Right kidney (tissue), 9 donors: ENCODE data around the gene PRF1.
"Not testable (repeated sequence)": the region's sequence is repeated elsewhere in the genome, so short reads cannot be mapped to it uniquely, and the experiment has no call there.

Experiments used
- DNase-seq: peaks from one replicate; pipeline ENCODE4 v3.0.0-alpha.2; 2016
- long read RNA-seq, 8 donors: transcript quantifications; one replicate each; lab custom pipeline, GENCODE V29; 2026

Gene PRF1
- long read RNA-seq, donor 1, partial matches to known transcripts = 0 of 1 reads
- long read RNA-seq, donor 1, other reads (novel, unspliced or antisense) = 0 of 1 reads
- long read RNA-seq, donor 2, partial matches to known transcripts = 0 of 1 reads
- long read RNA-seq, donor 2, other reads (novel, unspliced or antisense) = 0 of 1 reads
- long read RNA-seq, donor 3 = 0 reads
- long read RNA-seq, donor 4 = 0 reads
- long read RNA-seq, donor 5 = 0 reads
- long read RNA-seq, donor 6 = 0 reads
- long read RNA-seq, donor 7, partial matches to known transcripts = 0 of 2 reads
- long read RNA-seq, donor 7, other reads (novel, unspliced or antisense) = 0 of 2 reads
- long read RNA-seq, donor 8 = 0 reads

DNA sequence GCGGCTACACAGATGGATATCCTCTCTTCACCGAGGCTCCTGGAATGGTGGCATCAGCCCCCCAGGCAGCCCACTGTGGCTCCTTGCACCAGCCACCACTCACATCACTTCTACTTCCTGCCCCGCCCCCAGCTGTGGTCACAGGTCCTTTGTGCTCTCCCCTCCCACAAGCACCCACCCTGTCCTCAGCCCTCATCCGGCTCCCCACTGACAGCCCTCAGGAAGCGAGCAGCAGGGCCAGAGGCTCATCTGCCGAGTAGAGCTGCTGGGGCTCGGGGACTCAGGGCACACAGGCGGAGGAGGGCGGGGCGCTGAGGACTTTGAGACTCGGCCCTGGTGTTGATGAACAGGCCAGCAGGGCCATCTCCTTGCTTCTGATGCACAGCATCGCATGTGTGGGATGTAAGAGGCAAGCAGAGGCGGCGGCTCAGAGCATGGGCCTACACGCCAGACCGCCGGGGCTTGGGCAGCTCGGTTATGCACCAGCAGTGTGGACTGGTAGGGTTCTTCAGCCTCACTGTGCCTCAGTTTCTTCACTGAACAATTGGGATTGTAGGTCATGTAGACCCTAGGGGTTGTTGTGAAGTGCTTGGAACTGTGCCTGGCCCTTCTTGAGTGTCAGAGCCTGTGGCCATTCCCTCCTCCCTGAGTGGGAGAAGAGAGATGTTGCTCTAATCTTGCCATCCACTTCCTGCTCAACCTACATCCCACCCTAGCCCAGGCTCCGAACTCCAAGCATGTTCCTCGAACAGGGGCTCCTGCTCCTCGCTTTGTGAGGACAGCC, at the start of gene PRF1:
TSS of gene PRF1 (minus strand) at position 77 of the 784 bp plus-strand sequence. CDS start 1,839 bp downstream, outside the sequence.
- no peak for DNase-seq

DNA sequence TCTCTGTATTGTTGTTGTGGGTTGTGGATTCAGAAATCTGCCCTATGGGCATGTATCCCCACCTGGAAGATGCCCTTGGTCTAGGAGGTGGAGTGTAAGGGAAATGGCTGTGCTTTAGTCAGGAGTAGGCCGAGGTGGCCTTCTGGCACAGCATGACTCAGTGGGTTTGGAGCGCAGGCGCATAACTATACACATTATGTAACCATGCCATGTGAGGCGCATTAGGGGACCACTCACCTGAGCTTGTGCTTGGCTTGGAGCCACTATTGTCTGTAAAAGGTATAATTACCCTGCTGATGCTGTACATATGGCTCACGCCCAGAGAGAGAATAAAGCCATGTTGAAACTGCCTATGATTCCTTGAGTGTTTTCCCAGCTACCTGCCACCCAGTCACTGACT, 49.1 kb upstream of the PRF1 start:
- no peak for DNase-seq

GRCh38 chr10:70650718-70651117, 48.2 kb upstream of the PRF1 start:
- no peak for DNase-seq

- no peak for DNase-seq
These were observed 47.6 kb upstream of the PRF1 start for GRCh38 chr10:70650104-70650503.

DNA sequence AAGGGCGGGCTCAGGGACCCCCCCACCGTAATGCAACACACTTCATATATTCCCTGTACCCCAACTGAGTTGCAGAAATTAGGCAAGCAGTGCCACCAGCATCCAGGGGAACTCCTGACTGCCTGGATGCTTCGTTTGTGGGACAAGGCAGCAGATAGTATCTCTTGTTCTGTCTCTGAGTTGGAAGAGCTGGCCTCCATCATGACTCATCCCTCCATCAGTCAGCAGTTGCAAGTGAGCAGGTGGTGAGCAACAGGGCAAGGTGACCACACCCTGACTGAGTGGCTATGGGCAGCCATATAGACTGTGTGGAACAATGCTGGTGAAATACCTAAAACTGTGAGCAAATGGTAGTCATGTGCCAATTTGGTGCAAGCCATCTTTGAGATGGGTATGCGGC, 47.0 kb upstream of the PRF1 start:
- DNase-seq = no peak

- DNase-seq = no peak
These were observed 45.9 kb upstream of the PRF1 start for GRCh38 chr10:70648427-70648826.

DNA sequence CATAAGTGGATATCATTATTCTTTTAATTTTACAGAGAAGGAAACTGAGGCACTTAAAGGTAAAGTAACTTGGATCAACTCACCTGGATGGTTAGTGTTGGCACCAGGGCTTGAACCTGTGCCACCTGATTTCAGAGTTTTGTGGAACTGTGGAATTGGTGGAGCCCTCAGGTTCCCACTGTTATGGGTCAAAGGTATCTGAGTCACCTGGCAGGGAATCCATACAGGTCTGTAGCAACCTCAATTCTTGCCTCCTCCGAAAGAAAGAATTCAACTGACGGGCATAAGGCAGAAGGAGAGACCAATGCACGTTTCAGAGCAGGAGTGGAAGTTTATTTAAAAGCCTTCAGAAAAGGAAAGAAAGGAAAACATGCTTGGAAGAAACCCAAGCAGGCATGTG, 44.5 kb upstream of the PRF1 start:
- no peak for DNase-seq

GRCh38 chr10:70644959-70645358, 42.4 kb upstream of the PRF1 start:
- DNase-seq = not testable (repeated sequence)

GRCh38 chr10:70643272-70643671, 40.7 kb upstream of the PRF1 start:
- not testable (repeated sequence) for DNase-seq

GRCh38 chr10:70639640-70640383, 37.3 kb upstream of the PRF1 start:
- DNase-seq = not testable (repeated sequence)

DNA sequence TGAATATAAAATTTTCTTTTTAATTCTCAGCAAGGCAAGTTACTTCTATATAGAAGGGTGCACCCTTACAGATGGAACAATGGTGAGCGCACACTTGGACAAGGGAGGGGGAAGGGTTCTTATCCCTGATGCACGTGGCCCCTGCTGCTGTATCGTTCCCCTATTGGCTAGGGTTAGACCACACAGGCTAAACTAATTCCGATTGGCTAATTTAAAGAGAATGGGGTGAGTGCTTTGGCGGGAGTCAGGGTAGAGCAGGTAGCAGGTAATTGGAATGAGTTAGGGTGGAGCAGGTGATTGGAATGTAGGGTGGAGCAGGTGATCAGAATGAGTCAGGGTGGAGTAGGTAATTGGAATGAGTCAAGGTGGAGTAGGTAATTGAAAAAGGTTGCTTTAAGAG, 32.0 kb upstream of the PRF1 start:
- not testable (repeated sequence) for DNase-seq

DNA sequence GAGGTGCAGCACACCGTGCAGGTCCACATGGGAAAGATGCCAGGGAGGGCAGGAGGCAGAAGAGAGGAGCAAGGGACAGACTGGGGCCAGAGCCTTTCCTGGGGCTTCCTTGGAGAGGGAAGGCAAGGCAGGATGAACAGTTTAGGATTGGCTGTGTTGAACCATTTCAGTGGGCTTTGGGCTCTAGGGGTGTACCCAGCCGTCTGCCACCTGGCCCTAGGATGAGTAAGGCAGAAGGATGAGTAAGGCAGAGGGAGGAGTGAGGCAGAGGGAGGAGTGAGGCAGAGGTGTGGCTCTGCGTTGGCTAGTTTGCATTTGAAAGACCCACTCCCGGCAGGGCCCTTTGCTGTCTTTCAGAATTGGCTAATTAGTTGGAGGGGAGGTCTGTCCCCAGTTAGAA, 31.5 kb upstream of the PRF1 start:
- DNase-seq = no peak

GRCh38 chr10:70631735-70632134, 29.2 kb upstream of the PRF1 start:
- DNase-seq = not testable (repeated sequence)

GRCh38 chr10:70629338-70629737, 26.8 kb upstream of the PRF1 start:
- DNase-seq = no peak

GRCh38 chr10:70626056-70626455, 23.5 kb upstream of the PRF1 start:
- no peak for DNase-seq

- no peak for DNase-seq
These were observed 20.7 kb upstream of the PRF1 start for GRCh38 chr10:70622981-70623844.

- no peak for DNase-seq
These were observed 20.0 kb upstream of the PRF1 start for GRCh38 chr10:70622541-70622940.

DNA sequence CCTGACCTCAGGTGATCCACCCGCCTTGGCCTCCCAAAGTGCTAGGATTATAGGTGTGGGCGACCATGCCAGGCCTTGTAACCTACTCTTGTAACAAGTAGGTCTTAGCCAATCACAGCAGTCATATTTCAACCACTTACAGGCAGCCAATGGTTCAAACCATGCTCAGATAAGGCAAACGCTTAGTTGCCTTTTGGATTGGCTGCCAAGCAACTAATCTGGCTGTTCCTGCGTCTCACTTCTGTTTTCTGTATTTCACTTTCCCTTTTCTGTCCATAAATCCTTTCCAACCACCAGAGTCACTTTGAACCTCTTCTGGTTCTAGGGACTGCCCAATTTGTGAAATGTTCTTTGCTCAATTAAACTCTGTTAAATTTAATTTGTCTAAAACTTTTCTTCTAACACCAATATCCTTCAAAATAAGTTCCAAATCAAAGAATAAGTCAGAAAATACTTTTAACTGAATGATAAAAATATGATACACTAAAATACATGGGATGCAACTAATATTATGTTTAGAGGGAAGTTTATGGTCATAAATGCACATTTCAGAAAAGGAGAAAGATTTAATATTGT, 19.1 kb upstream of the PRF1 start:
- no peak for DNase-seq

DNA sequence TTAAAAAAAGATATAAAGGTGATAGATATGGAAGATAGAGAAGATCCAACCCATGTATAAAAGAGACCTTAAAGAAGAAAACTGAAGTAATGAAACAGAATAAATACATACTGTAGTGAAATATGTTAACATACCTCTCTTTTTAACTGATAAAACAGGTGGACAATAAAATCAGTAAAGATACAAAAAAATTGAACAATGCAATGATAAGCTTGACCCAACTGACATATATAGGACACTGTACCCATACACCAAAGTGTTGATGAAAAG, 17.4 kb upstream of the PRF1 start:
- no peak for DNase-seq

GRCh38 chr10:70619271-70620019, 16.9 kb upstream of the PRF1 start:
- no peak for DNase-seq

DNA sequence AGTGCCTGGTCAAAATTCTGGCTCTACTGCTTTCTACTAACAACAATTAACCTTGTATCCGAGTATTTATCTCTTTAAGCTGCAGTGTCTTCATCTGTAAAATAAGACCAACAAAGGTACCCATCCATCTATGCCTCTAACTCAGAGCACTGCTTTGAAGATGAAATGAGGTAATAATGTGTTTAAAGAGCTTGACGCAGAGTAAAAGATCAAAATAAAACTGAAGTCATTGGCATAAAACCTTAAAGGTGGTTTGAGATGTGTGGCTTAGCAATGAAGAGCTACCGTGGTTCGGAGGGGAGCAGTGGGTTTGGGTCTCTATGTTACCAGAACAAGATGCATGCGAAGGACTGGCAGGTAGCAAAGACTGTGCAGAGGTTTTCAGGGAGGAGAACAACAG, 16.1 kb upstream of the PRF1 start:
- DNase-seq = no peak
